Measurements from ENCODE around the gene OXER1.
A peak's percentile ranks its signal among the peaks of the same experiment; 100 is the strongest.

The OXER1 gene, protein sequence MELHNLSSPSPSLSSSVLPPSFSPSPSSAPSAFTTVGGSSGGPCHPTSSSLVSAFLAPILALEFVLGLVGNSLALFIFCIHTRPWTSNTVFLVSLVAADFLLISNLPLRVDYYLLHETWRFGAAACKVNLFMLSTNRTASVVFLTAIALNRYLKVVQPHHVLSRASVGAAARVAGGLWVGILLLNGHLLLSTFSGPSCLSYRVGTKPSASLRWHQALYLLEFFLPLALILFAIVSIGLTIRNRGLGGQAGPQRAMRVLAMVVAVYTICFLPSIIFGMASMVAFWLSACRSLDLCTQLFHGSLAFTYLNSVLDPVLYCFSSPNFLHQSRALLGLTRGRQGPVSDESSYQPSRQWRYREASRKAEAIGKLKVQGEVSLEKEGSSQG

DNA sequence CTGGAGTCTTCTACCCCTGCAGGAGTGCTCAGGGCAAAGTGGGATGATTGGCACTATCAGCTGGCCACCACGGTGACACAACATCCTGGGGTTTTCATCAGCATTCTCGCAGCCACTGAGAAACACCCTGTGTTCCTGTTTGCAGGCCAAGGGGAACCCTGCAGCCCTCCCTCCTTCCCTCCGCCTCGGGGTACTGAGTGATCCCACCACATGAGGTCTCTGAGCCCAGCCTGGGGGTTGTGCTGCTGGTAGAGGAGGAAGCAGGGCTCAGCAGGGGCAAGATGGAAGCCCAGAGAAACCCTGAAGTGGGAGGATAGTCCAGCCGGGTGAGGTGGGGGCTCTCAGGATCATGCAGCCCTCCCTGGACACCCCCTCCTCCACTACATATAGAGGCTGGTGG is at the start of gene OXER1:
Gene OXER1, minus strand, starts transcription at position 40 of the 400 bp plus-strand sequence. CDS start 73 bp downstream, outside the sequence.
- Mint-ChIP-seq H3K27ac (no peak within 1 kb of the TSS), H3K9me3 (ENCODE audit: low read depth) (no peaks in the 10 kb centered on the region), H3K27me3 (no peaks in the 10 kb centered on the region), H3K4me3 (no peak within 1 kb of the TSS), H3K36me3 (no peaks in the 10 kb centered on the region), H3K4me1 (ENCODE audit: low read depth) (no peaks in the 10 kb centered on the region)

DNA sequence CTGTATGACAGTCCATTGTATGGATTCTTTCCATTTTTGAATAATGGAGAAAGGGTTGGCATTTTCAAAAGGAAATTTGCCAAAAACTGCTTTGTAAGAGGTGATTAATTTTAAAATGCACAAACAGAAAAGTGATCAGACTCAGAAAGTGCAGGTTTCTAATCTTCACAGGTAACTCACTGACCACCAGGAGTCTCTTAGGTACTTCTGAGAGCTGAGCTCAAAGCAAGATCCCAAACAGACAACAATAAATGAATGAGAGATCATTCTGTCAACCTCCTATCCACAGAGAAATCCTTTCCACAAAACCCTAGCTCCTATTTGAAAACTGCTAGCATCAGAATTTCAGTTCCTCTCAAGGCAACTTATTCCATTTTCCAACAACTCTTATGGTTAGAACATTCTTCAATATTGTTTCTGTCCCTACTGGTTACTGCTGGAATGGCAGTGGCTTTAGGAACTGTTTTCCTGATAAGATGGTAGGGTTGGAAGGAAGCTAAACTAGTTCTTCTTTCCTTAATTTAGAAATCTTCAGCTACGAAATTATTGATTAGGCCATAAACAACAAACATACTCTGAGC is 49.1 kb upstream of the OXER1 start:
- no peaks in the 10 kb centered on the region for H3K27me3 Mint-ChIP-seq

DNA sequence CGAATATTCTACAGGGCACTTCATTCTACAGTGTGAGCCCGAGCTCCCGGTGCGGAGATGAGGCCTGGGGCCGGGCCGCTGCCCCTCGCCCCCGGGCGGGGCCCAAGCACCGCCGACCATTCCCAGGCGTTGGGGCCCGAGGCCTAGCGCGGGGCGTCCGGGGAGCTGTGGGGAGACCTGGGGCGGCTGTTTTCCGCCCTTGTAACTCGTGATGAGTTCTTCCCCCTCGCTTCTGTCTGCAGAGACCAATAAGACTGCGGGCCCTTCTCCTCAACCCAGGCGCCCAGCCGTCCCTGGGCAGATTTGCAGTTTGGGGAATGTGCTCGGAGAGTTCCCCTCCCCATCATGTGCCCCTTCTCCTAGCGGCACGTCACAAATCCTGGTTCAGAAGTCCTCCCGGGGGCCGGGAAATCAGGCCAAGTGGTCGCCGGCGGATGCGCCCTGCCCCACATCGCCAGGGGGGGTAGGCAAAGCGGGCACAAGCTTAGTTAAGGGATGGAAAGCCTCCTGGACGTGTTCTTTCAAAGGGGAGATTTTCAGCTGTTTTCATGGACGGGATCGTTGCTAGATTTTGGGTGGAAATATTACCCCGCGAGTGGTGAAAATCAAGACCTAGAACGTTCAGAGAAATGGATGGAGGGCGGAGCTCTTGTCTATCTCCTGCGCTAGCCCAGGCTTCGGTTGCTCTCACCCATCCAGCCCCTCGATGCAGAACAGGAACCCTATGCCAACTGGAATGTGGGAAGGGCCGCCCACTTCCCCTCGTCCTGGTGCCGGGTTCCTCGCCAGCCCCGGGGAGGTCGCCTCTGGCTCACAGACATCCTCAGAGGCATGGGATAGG is 47.3 kb upstream of the OXER1 start:
- Mint-ChIP-seq H3K27me3 (no peaks in the 10 kb centered on the region), H3K36me3 (no peaks in the 10 kb centered on the region), H3K27ac (peak overlapping the region; percentile 99), H3K9me3 (ENCODE audit: low read depth) (no peaks in the 10 kb centered on the region), H3K4me3 (peak overlapping the region; percentile 96), H3K4me1 (ENCODE audit: low read depth) (peaks cover 24% of the 10 kb centered on the region)

More for the DNA sequence above, 49.1 kb upstream of the OXER1 start:
- Mint-ChIP-seq H3K9me3 (ENCODE audit: low read depth) (no peaks in the 10 kb centered on the region), H3K4me3 (peak overlapping the region; percentile 74), H3K36me3 (no peaks in the 10 kb centered on the region), H3K27ac (peak overlapping the region; percentile 68), H3K4me1 (ENCODE audit: low read depth) (peaks cover 24% of the 10 kb centered on the region)

DNA sequence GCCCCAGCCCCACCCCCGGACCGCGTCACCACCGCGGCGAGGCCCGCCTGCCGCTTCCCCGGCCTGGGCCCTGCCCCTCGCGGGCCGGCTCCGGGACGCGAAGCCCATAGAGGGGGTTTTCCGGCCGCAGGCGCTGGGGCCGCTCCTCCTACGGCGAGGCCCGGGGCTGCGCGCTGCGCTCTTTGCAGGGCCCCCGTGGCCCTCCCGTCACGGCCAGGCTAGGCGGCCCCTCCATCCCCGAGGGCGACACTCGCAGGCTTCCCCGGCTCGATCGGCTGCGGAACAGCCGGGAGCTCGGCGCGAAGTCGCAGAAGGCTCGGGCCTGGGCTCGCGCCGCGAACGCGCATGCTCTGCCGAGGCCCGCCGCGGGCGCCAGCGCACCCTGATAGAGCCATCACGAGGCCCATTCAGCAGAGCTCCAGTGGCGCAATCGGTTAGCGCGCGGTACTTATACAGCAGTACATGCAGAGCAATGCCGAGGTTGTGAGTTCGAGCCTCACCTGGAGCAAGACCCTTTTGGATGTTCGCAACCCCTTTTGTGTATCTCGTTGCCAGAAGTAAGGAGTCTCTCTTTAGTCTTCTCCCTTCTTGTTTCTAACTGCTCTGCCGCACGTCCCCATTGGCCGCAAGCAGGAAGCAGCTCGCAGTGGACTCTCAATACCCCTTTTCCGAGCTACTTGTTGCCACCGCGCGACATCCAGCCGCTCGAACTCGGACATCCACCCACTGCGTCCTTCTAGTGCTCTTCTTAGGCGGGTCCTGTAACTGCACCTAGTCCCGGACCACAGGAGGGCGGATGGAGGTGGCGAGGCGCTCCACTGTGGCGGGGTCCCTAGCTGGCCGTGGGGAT is 46.4 kb upstream of the OXER1 start:
- Mint-ChIP-seq H3K36me3 (no peaks in the 10 kb centered on the region), H3K4me1 (ENCODE audit: low read depth) (peaks cover 24% of the 10 kb centered on the region), H3K27ac (peak overlapping the region; percentile 99), H3K4me3 (peak overlapping the region; percentile 96), H3K27me3 (no peaks in the 10 kb centered on the region), H3K9me3 (ENCODE audit: low read depth) (no peaks in the 10 kb centered on the region)

DNA sequence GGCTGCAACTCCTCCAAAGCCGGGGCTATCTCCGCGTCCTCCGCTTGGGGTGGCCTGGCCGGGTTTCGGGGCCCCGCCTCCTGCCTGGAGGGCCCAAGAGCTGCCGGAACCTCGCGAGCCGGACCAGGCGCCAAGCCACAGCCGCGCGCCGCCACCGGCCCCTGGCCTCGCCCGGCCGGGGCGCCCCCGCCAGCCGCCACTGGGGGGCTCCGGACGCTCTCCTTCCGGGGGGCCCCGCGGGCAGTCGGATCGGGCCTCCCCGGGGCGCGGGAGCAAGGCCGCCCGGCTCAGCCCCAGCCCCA is 45.8 kb upstream of the OXER1 start:
- Mint-ChIP-seq H3K4me3 (peak overlapping the region; percentile 78), H3K27me3 (no peaks in the 10 kb centered on the region), H3K9me3 (ENCODE audit: low read depth) (no peaks in the 10 kb centered on the region), H3K27ac (peak overlapping the region; percentile 90), H3K36me3 (no peaks in the 10 kb centered on the region), H3K4me1 (ENCODE audit: low read depth) (peaks cover 24% of the 10 kb centered on the region)

DNA sequence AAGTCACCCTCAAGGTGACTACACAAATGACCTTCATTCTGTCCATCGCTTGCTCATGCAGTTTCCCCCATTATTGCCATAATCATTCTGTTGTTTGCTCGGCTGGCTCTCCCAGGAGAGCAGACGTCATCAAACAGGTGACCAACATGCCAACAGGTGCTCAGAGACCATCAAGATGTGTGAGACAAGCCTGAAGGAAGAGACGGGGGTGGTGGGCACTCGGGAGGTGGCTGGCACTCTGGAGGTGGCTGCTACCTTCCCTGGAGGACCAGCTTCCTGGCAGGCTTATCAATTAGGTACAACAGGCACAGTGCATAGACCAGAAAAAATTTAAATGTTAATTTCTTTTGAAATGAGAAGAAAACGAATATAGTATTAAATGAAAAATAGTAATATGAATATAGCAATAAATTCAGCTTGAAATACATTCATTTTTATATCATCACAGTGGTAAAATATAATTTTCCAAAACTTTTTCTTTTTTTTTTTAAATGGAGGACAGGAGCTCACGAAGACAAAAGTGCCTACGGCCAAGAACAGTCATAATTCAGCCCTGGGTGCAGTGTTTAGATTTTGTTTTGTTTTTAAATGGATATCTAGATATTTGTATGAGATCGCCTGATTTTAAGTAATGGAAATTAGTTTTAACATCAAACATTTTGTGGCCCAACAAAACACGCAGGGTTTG is 45.3 kb upstream of the OXER1 start:
- Mint-ChIP-seq H3K36me3 (no peaks in the 10 kb centered on the region), H3K27me3 (no peaks in the 10 kb centered on the region), H3K4me1 (ENCODE audit: low read depth) (peaks cover 24% of the 10 kb centered on the region), H3K27ac (peak overlapping the region; percentile 90), H3K9me3 (ENCODE audit: low read depth) (no peaks in the 10 kb centered on the region), H3K4me3 (peak overlapping the region; percentile 78)

DNA sequence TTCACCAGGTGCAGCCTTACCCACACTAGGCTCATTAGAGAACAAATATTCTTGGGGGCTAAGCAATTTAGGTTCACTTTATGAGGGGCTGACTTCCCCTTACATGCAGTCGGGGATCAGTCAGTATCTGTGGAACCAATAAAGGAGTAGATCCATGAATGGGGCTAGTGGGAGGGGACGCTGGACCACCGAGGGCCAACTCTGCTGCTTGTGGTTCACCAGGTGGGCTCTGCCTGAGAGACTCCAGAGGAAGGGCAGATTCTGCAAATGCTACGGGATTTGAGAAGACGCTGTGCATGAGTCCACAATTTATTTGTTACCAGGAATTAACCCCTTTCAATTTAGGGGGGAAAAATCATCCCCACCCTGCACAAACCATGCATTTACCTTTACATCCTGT is 44.4 kb upstream of the OXER1 start:
- peak overlapping the region; percentile 13 for H3K4me3 Mint-ChIP-seq
- H3K4me1 Mint-ChIP-seq (ENCODE audit: low read depth), result peaks cover 24% of the 10 kb centered on the region
- no peak overlapping the region for H3K27ac Mint-ChIP-seq
- no peaks in the 10 kb centered on the region for H3K27me3 Mint-ChIP-seq
- no peaks in the 10 kb centered on the region for H3K36me3 Mint-ChIP-seq
- no peaks in the 10 kb centered on the region for H3K9me3 Mint-ChIP-seq (ENCODE audit: low read depth)

DNA sequence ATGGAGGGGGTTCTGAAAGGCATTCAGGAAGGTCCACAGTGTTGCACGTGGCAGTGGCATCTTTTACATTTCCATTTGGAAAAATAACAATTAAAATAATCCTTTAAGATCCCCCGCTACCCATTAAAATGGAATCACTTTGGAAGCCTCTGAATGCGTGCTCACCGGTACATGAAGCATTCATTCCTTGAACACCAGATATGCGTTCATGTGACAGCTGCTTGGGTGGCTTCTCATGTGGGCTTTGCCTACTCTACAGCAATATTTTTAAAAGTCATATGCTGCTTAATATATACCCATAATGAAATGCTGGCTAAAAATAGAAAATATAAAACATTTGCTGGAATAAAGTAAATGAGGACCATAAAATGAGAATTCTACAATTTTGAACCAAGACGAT is 42.9 kb upstream of the OXER1 start:
- peaks cover 17% of the 10 kb centered on the region for H3K4me1 Mint-ChIP-seq (ENCODE audit: low read depth)
- no peaks in the 10 kb centered on the region for H3K9me3 Mint-ChIP-seq (ENCODE audit: low read depth)
- H3K27ac Mint-ChIP-seq, result no peak overlapping the region
- H3K27me3 Mint-ChIP-seq, result no peaks in the 10 kb centered on the region
- no peaks in the 10 kb centered on the region for H3K36me3 Mint-ChIP-seq
- H3K4me3 Mint-ChIP-seq, result no peak overlapping the region

DNA sequence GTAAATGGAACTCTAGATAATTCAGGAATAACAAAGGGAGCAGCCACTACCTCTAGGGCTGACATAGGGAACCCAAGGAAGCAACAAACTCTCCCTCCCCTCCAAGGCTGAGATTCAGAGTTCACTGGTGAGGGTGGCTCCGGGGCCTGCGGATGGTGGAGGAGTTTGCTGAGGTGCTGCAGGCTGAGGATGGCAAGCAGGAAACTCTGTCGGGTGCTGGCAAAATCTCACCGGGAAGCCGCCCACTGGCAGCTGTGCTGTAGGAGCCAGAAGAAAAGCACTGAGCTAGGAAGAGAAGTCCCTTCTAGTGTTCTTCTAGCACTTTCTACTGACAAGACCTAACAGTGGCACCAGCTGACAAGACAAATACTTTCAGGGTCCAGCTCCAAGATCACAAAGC is 41.0 kb upstream of the OXER1 start:
- H3K27me3 Mint-ChIP-seq, result no peaks in the 10 kb centered on the region
- peaks cover 21% of the 10 kb centered on the region for H3K4me1 Mint-ChIP-seq (ENCODE audit: low read depth)

DNA sequence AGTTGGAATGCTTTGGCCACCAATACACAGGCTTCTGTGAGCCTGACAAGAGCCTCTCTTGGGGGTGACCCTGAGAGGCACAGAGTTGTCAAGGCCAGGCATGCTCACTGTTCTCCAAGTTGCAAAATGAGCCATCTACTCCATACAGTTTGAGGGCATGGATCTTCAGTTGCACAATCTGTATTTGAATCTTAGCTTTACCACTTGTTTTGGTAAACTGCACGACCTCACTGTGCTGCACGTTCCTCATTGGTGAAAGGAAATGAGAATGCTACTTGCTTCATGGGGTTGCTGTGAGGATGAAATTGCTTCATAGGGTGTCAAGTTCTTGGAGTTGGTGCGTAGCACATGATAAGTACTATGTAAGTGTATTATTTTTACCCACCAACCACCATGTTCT is 40.4 kb upstream of the OXER1 start:
- H3K4me3 Mint-ChIP-seq, result no peak overlapping the region
- peaks cover 20% of the 10 kb centered on the region for H3K4me1 Mint-ChIP-seq (ENCODE audit: low read depth)
- H3K9me3 Mint-ChIP-seq (ENCODE audit: low read depth), result no peaks in the 10 kb centered on the region
- no peaks in the 10 kb centered on the region for H3K36me3 Mint-ChIP-seq
- no peaks in the 10 kb centered on the region for H3K27me3 Mint-ChIP-seq
- no peak overlapping the region for H3K27ac Mint-ChIP-seq

More for the DNA sequence above, 41.0 kb upstream of the OXER1 start:
- Mint-ChIP-seq H3K36me3 (no peaks in the 10 kb centered on the region), H3K27ac (no peak overlapping the region), H3K4me3 (no peak overlapping the region), H3K9me3 (ENCODE audit: low read depth) (no peaks in the 10 kb centered on the region)

DNA sequence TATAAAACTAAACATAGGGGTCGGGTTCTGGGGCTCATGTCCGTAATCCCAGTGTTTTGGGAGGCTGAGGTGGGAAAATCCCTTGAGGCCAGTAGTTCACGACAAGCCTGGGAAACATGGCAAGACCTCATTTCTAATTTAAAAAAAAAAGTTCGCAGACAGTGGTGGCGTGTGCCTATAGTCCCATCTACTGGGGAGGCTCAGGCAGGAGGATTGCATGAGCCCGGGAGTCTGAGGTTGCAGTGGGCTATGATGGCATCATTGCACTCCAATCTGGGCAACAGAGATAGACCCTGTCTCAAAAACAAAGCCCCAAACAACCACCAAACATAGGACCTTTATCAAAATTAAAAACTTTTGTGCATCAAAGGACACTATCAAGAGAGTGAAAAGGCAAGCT is 38.2 kb upstream of the OXER1 start:
- Mint-ChIP-seq H3K4me1 (ENCODE audit: low read depth) (peaks cover 14% of the 10 kb centered on the region), H3K27me3 (no peaks in the 10 kb centered on the region), H3K27ac (no peak overlapping the region), H3K4me3 (no peak overlapping the region), H3K36me3 (no peaks in the 10 kb centered on the region), H3K9me3 (ENCODE audit: low read depth) (no peaks in the 10 kb centered on the region)

DNA sequence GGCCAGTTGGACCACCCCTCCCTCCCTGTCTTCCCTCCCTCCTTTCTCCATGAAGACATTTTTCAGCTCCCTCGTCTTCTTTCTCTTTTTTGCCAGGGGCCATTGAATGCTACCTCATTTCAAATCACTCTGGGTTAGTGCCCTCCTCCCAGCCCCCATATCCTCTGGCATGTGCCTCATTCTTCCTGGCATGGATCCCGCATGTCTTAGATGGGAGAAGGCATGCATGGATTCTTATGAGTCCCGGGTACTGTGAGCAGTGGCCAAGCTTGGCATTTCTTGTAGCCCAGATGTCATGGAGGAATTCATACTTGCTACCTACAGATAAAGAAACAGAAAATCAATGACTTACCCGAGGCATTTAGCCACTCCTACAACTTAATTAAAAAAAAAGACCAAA is 37.4 kb upstream of the OXER1 start:
- no peak overlapping the region for H3K4me3 Mint-ChIP-seq

DNA sequence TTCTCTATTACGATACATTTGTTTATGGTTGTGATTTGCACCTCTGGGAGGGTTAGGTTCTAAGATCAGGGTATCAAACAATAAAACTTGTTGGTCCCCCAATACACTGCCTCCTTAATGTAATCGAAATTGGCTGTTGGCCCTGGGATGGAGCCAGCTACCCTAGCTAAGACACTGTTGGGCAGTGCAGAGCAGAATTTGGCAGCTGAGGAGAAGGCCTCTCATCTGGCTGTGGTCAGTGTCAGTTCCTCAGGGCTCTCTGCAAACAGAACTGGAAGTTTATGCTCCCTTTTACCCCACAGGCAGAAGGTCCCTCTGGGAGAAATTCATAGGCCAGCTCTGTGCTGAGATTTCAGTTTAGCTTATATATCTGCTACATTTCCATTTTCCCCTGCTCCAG is 37.0 kb upstream of the OXER1 start:
- Mint-ChIP-seq H3K27ac (no peak overlapping the region), H3K27me3 (no peaks in the 10 kb centered on the region), H3K9me3 (ENCODE audit: low read depth) (no peaks in the 10 kb centered on the region), H3K36me3 (no peaks in the 10 kb centered on the region), H3K4me1 (ENCODE audit: low read depth) (peaks cover 14% of the 10 kb centered on the region), H3K4me3 (no peak overlapping the region)

More for the DNA sequence above, 37.4 kb upstream of the OXER1 start:
- no peaks in the 10 kb centered on the region for H3K36me3 Mint-ChIP-seq
- H3K9me3 Mint-ChIP-seq (ENCODE audit: low read depth), result no peaks in the 10 kb centered on the region
- H3K4me1 Mint-ChIP-seq (ENCODE audit: low read depth), result peaks cover 14% of the 10 kb centered on the region
- no peaks in the 10 kb centered on the region for H3K27me3 Mint-ChIP-seq
- H3K27ac Mint-ChIP-seq, result no peak overlapping the region

DNA sequence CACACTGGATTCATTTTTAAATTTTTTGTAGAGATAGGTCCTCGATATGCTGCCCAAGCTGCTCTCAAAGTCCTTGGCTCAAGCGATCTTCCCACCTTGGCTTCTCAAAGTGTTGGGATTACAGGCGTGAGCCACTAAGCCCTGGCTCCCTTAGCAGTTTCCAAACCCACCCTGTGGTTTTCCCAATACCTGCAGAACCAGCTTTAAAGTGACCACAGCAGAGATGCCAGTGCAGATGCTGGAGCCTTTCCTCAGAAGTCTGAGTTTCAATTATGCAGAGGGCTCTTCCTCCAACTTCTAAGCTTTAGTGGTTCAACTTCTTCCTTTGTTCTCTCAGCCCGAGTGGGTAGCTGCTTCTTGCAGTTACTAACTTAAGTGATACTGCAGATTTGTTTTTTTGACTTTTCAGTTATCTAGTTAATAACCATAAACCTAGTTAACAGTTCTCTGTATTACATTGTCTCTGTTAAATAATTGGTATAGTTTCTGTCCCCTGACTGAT is 36.6 kb upstream of the OXER1 start:
- Mint-ChIP-seq H3K4me3 (no peak overlapping the region), H3K27ac (no peak overlapping the region), H3K9me3 (ENCODE audit: low read depth) (no peaks in the 10 kb centered on the region), H3K36me3 (no peaks in the 10 kb centered on the region), H3K4me1 (ENCODE audit: low read depth) (peaks cover 14% of the 10 kb centered on the region), H3K27me3 (no peaks in the 10 kb centered on the region)

Data from activated naive CD8-positive, alpha-beta T cell (primary cell).